Lung microvascular endothelial cell (primary cell): ENCODE measurements around the gene UBAP2. TPM values are rescaled to one million over a fixed set of nuclear protein-coding genes. Genes with fewer than 3 reads are reported as not detected.
A peak's percentile ranks its signal among the peaks of the same experiment; 100 is the strongest.

Source experiments
- DNase-seq, 2 donors: peaks; one replicate each; pipeline versions ENCODE4 v3.0.0 to v3.0.0-alpha.2; 2010; ENCODE audit warnings: low read depth in 2 of 2
- total RNA-seq: library from RNA; depleted of rRNA; stranded (reverse); fragments of >200 nt; gene quantifications from 2 replicates; pipeline ENCODE4 v1.2.1, GENCODE V29; 2014

UBAP2 gene
- total RNA-seq, 1 donor from 2014 or later, result 27.0 TPM

GRCh38 chr9:33924978-33925797, 123.5 kb downstream of the UBAP2 start:
- DNase-seq, result peak; percentile 71 to 79

DNA sequence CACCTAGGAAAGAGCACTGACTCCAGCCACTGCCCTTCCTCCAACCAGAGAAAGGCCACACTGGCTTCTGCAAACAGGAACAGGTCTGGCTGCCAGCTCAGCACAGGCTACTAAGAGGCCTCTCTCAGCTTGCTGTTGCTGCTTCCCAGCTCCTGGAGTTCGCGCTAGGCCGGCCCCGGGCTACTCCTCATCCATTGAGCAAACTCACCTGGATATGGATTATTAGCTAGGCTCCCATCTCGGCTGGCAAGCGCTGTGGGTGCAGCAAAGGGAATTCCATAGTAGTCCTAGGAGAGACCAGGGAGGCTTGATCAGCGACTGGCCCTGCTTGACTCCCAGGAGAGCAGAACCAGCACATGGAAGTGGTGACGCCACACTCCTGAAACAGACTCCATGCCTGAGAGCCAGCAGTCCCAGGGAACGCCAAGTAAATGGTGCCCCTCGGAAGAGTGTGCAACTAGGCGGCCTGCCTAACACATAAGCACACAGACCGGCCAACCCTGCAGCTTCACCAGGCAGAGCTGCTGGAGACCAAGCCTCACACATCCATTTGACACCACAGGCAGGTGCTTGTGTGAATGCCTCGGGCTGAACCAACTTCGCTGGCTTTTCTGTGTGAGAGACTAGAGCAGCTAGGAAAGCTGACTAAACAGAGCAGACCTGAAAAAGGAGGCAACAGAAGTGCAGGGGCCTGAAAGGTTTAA, 124.5 kb downstream of the UBAP2 start:
- DNase-seq, result no peak

DNA sequence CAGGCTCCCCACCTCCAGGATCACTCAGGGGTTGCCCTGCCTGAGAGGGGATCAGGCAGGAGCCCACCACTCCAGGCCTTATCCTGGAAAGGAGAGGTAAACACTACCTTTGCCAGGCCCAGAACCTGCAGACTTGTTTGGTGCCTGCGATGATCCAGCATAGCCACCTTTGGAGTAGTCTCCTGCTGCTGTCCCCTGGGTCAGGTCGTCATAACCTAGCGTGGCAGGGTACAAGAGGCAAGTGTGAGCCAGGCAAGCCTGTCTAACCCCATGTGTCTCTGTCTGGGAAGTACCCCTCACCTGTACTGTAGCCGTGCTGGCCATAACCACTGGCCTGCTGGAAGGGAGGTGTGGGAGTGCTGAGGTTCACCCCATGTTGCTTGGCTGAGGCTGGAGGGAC, 125.6 kb downstream of the UBAP2 start:
- no peak for DNase-seq

DNA sequence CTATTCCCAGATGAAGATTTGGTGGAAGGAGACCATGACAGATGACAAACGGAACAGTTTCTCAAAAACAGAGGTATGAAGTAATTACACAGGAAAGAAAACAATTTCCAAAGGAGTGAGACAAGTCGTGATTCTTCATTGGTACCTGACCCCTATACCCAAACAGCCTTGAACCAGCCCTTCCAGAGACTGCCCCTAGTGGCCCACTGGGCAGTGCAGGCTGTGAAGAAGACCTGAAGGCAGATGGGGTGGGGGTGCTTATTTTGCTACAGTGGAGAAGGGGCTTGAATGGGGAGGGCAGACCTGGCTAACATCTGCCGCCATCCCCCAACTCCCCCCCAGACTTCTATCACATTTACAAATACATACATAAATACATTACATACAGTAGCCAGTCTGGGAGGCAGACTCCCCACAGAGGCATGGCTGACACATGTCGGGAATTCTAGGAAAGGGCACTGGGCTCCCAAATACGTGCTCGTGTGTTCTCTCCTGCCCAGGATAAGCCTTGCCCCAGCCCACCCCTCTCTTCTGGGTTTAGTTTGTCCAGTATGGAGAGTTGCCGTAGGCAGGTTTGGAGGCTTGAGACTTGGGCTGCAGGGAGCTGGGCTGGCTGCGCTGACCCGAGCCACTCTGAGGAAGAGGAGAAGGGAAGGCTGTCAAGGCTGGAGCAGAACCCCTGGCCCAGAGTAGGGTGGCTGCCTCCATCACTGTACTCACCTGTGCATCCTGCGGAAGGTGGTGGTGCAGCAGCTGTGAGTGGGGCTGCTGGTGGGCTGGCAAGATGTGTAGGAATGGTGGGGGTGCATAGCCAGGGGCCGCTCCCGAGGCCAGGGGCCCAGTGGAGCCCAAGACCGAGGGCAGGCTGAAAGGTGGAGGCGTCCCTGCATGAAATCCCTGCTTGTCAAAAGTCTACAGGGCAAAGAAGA, 126.5 kb downstream of the UBAP2 start:
- DNase-seq, result peak; percentile 46 to 50

DNA sequence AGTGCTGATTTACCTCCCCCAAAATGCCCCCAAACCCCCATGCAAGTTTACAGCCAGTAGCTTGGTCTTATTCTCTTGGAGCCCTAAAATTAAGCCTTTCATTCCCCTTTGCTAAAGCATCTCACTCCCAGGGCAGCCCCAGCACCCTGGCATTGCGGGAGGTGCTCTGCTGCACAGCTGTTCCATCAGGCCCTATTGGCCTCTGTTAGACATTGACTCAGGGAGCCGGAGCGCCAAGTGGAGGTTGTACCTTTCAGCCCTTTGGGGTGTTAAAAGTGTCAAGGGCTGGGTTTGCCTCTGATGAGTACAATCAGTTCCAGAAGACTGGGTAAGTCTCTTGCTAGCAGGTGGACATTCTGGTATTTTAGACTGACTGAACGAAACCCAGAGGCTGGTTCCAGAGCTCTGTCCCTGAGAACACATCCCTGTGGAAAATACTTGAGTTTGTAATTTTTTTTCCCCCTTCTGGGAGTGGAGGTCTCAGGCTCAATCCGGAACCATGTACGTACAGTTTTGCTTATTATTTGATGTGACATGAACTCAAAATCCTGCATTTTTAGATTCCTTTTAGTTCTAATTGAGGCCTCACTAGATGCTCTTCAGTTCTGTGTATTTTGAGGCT, 129.3 kb downstream of the UBAP2 start:
- no peak for DNase-seq

DNA sequence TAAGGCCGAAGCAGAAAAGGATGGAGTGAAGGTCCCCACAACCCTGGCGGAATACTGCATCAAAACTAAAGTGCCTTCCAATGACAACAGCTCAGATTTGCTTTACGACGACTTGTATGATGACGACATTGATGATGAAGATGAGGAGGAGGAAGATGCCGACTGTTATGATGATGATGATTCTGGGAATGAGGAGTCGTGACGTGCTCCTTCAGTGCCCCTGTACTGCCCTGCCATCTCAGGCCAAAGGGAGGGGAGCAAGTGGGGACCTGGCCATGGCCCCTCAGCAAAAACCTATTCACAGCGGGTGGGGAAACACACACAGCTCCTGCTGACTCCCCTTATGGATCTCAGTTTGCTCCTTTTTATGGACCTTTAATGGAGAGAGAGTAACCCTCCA, 131.7 kb downstream of the UBAP2 start:
- DNase-seq, result no peak

- no peak for DNase-seq
Measured at GRCh38 chr9:33914887-33915628, 133.6 kb downstream of the UBAP2 start.

GRCh38 chr9:33913541-33913940, 135.1 kb downstream of the UBAP2 start:
- peak in 1 of 2 donors; percentile 74 for DNase-seq

DNA sequence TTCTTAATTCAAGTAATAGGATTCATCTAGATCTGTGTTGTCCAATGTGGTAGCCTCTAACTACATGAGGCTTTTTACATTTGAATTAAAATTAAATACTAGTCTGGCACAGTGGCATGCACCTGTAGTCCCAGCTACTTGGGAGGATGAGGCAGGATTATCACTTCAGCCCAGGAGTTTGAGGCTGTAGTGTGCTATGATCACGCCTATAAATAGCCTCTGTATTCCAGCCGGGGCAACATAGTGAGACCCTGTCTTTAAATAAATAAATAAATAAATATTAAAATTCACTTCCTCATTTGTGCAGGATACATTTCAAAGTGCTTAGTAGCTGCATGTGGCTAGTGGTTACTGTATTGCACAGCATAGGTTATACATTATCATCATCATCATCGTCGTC, 139.9 kb downstream of the UBAP2 start:
- DNase-seq, result no peak

DNA sequence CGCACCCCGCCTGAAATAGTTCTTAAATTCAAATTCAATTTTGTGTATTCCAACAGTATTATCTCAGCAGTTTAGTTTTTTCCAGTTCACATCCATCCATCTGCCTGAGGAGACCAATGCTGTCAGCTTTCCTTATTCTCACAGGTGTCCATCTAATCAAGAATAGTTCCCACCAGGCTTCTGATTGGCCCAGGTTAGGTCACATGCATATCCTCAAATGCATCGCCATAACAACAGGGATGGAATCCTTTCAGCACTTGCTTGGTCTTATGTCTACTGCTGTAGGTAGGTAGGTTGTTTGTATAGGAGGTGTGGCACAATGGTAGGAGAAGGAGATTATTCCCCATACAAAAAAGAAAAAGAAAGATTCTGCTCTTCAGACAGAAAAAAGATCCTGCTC, 140.6 kb downstream of the UBAP2 start:
- DNase-seq, result no peak

DNA sequence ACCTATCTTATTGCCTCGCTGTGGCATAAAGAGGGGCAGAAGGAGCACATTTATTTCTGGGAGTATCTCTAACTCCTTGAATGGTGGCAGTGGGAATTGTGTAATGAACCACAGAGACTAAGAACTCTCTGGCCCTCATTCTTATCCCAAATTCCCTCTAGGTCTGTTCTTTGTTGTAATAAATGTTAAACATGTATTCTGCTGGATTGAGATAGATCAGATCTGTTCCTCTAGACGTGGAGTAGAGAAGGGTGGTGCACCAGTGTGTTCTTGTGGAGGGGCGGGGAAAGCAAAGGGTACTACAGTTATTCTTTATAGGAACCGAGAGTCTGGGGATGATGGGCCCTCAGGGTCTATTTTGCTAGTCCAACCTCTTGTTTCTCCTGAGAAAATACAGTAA, 141.3 kb downstream of the UBAP2 start:
- DNase-seq, result no peak

DNA sequence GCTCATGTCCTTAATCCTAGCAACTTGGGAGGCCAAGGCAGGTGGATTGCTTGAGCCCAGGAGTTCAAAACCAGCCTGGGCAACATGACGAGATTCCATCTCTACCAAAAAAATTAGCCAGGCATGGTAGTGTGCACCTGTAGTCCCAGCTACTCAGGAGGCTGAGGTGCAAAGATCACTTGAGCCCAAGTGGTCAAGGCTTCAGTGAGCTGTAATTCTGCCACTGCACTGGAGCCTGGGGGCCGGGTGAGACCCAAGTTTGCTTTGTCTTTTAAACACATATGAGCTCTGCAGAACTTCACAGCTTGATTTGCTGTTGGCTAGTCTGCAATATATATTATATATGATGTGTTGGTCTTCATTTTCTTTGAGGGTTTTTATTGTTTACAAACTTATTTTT, 141.9 kb downstream of the UBAP2 start:
- no peak for DNase-seq

DNA sequence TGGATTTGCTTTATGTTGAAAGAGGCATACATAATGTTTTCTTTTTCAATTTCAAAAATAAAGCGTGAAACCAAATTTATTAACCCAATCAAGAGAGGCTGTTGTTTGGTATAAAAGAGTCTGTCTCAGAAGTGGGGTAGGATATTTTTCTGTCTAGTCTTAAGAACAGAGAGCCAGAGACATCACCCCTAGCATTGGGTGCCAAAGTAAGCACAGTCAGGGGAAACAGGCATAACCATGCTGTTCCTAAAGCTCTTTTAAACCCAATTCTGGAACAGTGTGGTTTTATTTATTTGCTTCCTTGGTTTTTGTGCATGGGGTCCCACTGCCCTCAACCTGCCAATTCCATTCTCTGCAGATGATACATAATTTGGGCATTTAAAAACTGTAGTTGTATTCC, 143.6 kb downstream of the UBAP2 start:
- no peak for DNase-seq

- DNase-seq, result no peak
Measured at GRCh38 chr9:33903157-33903780, 145.4 kb downstream of the UBAP2 start.

GRCh38 chr9:33894316-33894715, 154.4 kb downstream of the UBAP2 start:
- DNase-seq, result no peak

DNA sequence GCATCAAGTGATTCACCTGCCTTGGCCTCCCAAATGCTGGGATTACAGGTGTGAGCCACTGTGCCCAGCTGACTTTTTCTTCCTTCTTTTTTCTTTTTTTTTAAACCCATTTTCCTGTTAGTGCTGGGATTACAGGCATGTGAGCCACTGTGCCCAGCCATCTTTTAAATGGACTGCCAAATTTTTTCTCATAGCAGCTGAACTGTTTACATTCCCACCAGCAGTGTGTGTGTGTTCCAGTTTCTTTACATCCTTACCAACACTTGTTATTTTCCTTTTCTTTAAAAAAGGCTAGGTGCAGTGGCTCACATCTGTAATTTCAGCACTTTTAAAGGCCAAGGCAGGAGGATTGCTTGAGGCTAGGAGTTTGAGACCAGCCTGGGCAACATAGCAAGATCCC, 154.8 kb downstream of the UBAP2 start:
- DNase-seq, result peak in 1 of 2 donors; percentile 64

GRCh38 chr9:33885948-33886347, 162.7 kb downstream of the UBAP2 start:
- DNase-seq, result no peak

- peak; percentile 79 to 92 for DNase-seq
Measured at GRCh38 chr9:33884856-33885701, 163.6 kb downstream of the UBAP2 start.

- peak; percentile 32 to 68 for DNase-seq
Measured at GRCh38 chr9:33881635-33882034, 167.1 kb downstream of the UBAP2 start.
